ENCODE data around the gene TRMT61A.
"Not testable (repeated sequence)": the region's sequence is repeated elsewhere in the genome, so short reads cannot be mapped to it uniquely, and the experiment has no call there.

Gene TRMT61A

DNA sequence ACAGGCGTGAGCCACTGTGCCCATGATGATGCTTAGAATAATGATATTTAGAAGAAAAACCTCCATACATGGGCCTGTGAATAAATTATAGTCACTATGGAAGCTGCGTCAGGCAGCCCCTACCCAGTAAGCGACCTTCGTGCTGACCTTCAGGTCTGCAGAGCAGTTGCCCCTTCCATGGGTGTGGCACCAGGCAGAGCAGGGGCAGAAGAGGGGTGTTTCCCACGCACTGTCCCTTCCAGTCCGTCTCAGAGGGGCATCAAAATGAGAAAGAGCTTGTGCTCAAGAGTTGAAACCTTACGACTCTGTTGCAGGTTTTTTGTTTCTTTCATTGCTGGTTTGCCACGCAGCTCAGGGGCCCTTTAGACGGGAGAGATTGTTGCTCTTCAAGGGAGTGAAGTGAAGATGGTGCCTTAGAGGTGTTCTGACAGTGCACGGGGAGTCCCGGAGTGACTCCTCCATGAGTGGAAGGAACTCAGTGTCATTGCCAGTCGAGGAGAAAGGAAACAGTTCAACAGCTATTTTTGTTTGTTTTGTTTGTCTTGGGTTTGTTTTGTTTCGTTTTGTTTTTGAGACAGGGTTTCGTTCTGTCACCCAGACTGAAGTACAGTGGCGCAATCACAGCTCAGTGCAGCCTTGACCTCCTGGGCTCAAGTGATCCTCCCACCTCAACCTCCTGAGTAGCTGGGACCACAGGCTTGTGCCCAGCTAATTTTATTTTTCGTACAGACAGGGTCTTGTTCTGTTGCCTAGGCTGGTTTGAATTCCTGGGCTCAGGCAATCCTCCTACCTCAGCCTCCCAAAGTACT, 20.3 kb upstream of the TRMT61A start:
- H3K4me1 ChIP-seq (ENCODE audit: control insufficient read depth, insufficient read depth, low read length, poor library complexity, severe bottlenecking): no peaks in the 10 kb centered on the region
- H3K9me3 ChIP-seq (ENCODE audit: control insufficient read depth, low read length): no peaks in the 10 kb centered on the region
- H3K36me3 ChIP-seq (ENCODE audit: control insufficient read depth, insufficient read depth, low read length): peaks cover 66% of the 10 kb centered on the region
- 91 to 95% methylated on average over 12 to 14 of the region's 16 CpGs for WGBS, 2 experiments (ENCODE audit: insufficient coverage in 2 of 2)
- no peak overlapping the region for H3K4me3 ChIP-seq (ENCODE audit: extremely low read depth, insufficient read depth, low read length, poor library complexity, severe bottlenecking)
- H3K27ac ChIP-seq (ENCODE audit: low read depth, low read length, severe bottlenecking): no peak overlapping the region

DNA sequence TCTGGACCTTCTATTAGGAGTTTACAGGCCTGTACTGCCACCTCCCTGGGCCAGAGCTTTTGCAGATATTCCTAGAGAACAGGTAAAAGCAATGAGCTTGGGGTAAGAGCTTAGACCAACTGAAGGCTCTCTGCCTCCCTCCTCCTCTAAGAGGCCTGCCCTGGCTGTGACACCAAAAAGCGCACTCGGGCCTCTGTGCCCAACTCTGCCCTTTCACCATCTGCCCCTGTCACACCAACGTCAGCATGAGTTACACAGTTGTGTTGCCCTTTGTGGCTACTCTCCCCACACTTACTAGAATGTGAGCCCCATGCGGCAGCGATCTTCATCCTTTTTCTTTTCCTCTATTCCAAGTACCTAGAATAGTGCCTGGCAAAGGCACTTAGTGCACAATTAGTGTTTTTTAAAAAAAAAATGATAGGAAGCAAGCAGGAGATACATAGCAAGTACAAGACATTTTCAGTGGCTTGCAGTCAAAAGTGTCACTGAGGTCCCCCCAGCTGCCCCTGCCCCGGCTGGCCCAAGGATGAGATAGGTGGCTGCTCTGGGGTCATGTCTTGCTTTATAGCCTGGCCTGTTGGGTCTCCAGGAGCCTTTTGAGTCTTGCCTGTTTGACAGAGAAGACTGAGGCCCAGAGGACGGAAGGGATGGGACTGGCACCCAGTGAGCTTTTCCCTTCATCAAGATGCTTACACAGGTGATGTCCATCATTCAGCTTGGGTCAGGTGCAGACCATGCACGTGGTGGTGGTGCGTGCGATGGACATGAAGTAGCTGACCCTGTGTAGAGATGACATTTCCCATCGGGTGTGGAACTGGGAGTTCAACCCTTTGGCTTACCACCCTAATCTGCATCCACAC, 18.9 kb upstream of the TRMT61A start:
- H3K27ac ChIP-seq (ENCODE audit: low read depth, low read length, severe bottlenecking): no peak overlapping the region
- H3K4me3 ChIP-seq (ENCODE audit: extremely low read depth, insufficient read depth, low read length, poor library complexity, severe bottlenecking): no peak overlapping the region
- no peaks in the 10 kb centered on the region for H3K9me3 ChIP-seq (ENCODE audit: control insufficient read depth, low read length)
- peaks cover 55% of the 10 kb centered on the region for H3K36me3 ChIP-seq (ENCODE audit: control insufficient read depth, insufficient read depth, low read length)
- H3K4me1 ChIP-seq (ENCODE audit: control insufficient read depth, insufficient read depth, low read length, poor library complexity, severe bottlenecking): no peaks in the 10 kb centered on the region
- 93 to 96% methylated on average over 5 to 9 of the region's 11 CpGs for WGBS, 2 experiments (ENCODE audit: insufficient coverage in 2 of 2)

DNA sequence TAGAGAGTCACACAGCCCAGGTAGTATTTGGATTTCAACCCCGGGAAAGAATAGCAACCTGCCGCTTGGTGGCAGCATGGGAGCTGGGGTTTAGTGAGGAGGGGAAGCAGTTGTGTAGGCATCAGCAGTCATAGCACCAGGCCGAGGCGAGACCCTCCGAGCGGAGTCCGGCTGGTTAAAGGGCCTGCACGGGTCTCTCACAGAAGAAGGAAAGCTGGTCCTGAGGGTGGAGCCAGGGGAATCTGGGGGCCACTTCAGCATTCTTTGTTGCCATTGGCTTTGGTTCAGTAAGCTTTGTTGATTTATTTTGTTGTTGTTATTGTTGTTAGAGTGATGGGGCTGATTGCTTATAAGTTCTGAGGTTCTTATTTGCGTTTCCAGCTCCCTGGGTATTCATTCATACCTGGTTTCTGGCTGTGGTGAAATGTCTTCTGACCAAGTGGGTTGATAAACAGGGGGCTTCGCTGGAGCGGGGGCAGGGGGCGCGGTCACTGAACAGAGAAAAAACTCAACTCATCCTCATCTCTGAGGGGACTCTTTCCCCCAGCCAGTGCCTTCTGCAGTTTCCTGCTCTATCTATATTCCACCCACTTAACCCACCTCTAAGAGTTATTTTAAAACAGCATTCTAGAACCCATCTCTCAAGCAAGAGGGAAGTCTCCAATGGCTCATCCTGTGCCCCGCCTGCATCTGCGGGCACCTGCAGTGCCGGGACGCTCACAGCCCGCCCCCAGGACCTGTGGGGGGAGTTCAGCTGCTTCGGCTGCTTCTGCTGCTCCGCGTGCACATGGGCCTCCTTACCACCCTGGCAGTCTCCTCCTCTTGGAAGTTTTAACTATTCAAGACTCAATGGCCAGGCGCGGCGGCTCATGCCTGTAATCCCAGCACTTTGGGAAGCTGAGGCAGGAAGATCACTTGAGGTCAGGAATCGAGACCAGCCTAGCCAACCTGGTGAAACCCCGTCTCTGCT, 18.0 kb upstream of the TRMT61A start:
- Histone ChIP-seq H3K9me3 (ENCODE audit: control insufficient read depth, low read length) (no peaks in the 10 kb centered on the region), H3K4me1 (ENCODE audit: control insufficient read depth, insufficient read depth, low read length, poor library complexity, severe bottlenecking) (no peaks in the 10 kb centered on the region), H3K4me3 (ENCODE audit: extremely low read depth, insufficient read depth, low read length, poor library complexity, severe bottlenecking) (no peak overlapping the region), H3K27ac (ENCODE audit: low read depth, low read length, severe bottlenecking) (no peak overlapping the region), H3K36me3 (ENCODE audit: control insufficient read depth, insufficient read depth, low read length) (peaks cover 47% of the 10 kb centered on the region)
- WGBS, 2 experiments (ENCODE audit: insufficient coverage in 2 of 2): 96% methylated on average over 19 to 21 of the region's 26 CpGs

DNA sequence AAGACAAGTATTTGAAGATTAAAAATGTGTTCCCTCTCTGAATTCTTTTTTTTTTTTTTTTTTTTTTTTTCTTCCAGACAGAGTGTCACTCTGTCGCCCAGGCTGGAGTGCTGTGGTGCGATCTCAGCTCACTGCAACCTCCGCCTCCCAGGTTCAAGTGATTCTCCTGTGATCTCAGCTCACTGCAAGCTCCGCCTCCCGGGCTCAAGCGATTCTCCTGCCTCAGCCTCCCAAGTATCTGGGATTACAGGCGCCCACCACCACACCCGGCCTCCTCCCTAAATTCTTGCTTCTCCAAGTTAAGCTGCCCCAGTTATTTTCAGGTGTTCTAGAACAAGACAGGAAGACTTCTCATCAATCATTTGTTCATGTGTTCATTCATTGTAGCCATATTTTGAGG, 16.8 kb upstream of the TRMT61A start:
- not testable (repeated sequence) for H3K27ac ChIP-seq (ENCODE audit: low read depth, low read length, severe bottlenecking); H3K4me3 ChIP-seq (ENCODE audit: extremely low read depth, insufficient read depth, low read length, poor library complexity, severe bottlenecking); H3K9me3 ChIP-seq (ENCODE audit: control insufficient read depth, low read length); H3K4me1 ChIP-seq (ENCODE audit: control insufficient read depth, insufficient read depth, low read length, poor library complexity, severe bottlenecking)
- WGBS, 2 experiments (ENCODE audit: insufficient coverage in 2 of 2): 85 to 90% methylated on average over 2 to 8 of the region's 8 CpGs
- peaks cover 39% of the 10 kb centered on the region for H3K36me3 ChIP-seq (ENCODE audit: control insufficient read depth, insufficient read depth, low read length)

DNA sequence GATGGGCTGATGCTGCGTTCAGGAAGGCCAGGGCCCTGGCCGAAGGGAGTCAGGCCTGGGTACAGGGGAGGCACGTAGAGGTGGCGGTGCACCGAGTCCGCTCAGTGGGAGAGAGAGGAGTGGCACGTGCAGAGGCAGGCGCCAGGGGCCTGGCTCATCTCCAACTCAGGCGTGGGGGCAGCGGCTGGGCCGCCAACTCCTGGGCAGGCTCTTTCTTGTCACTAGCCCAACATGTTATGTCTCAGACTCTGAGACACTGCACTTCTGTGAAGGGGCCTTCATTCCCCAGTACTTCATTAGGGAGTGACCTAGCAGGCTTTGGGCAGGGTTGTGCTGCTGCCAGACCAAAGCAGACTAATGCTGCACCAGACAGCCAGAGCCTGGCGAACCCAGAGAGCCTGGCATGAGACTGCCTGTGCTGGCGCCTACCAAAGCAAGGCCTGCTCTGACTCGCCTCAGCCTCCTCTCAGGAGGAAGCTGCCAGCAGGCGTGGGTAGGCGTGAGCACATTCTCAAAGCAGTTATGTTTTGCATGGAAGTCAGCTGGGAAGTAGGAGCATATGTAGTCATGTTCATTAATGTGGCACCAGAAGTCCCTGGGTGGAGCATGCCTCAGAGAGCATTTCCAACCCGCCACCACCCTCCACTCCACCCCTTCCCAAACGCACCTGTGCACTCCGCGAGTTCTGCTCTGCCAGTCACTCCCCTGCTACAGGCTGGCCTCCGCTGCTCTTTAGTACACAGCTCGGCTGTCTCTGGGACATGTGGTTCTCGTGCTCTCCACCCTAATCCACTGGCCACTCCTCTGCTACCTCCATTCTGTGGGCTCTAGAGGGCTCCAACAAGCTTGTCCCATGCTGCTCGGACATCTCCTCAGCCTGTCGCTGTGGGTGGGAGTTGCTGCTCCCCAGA, 16.0 kb upstream of the TRMT61A start:
- peaks cover 31% of the 10 kb centered on the region for H3K36me3 ChIP-seq (ENCODE audit: control insufficient read depth, insufficient read depth, low read length)
- H3K4me3 ChIP-seq (ENCODE audit: extremely low read depth, insufficient read depth, low read length, poor library complexity, severe bottlenecking): no peak overlapping the region
- no peaks in the 10 kb centered on the region for H3K4me1 ChIP-seq (ENCODE audit: control insufficient read depth, insufficient read depth, low read length, poor library complexity, severe bottlenecking)
- no peak overlapping the region for H3K27ac ChIP-seq (ENCODE audit: low read depth, low read length, severe bottlenecking)
- 91 to 94% methylated on average over 19 to 23 of the region's 25 CpGs for WGBS, 2 experiments (ENCODE audit: insufficient coverage in 2 of 2)
- H3K9me3 ChIP-seq (ENCODE audit: control insufficient read depth, low read length): no peaks in the 10 kb centered on the region

DNA sequence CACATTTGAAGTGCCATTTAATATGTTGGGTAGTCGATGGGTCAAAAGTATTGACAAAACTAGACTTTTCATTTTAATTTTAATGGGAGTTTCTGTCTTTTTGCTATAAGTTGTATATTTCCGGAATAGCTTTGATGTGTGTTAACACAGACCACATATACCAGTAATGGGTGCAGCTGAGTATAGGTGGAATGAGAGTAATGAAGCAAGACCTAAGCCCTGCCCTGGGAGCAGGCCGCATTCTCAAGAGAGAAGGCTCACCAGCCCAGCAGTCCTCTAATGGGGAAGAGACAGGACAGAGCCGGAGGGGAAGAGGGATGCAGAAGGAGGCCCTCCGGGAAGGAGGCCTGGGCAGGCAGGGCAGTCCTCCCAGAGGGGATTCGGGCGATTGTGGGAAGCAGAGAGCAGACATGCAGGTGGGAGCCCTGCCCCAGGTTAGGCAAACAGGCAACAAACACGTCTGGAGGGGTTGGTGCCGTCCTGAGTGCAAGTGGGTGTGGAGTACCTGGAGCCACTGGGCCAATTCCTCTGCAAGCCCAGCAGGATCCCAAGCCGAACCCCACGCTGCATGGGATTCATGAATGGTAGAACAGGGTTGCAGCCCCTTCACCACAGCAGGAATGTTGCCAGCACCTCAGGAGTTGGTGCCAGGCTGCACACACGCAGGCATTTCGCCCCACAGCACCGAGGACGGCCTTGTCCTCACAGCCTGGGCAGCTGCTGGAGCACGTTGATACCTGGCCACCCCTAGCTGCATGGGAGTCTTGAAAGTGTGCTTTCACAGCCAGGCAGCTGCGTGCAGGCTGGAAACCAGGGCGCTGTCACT, 14.2 kb upstream of the TRMT61A start:
- Histone ChIP-seq H3K4me3 (ENCODE audit: extremely low read depth, insufficient read depth, low read length, poor library complexity, severe bottlenecking) (no peak overlapping the region), H3K9me3 (ENCODE audit: control insufficient read depth, low read length) (no peaks in the 10 kb centered on the region), H3K4me1 (ENCODE audit: control insufficient read depth, insufficient read depth, low read length, poor library complexity, severe bottlenecking) (peaks cover 6% of the 10 kb centered on the region), H3K36me3 (ENCODE audit: control insufficient read depth, insufficient read depth, low read length) (peaks cover 24% of the 10 kb centered on the region), H3K27ac (ENCODE audit: low read depth, low read length, severe bottlenecking) (no peak overlapping the region)
- 92 to 93% methylated on average over 16 of the region's 18 CpGs for WGBS, 2 experiments (ENCODE audit: insufficient coverage in 2 of 2)

DNA sequence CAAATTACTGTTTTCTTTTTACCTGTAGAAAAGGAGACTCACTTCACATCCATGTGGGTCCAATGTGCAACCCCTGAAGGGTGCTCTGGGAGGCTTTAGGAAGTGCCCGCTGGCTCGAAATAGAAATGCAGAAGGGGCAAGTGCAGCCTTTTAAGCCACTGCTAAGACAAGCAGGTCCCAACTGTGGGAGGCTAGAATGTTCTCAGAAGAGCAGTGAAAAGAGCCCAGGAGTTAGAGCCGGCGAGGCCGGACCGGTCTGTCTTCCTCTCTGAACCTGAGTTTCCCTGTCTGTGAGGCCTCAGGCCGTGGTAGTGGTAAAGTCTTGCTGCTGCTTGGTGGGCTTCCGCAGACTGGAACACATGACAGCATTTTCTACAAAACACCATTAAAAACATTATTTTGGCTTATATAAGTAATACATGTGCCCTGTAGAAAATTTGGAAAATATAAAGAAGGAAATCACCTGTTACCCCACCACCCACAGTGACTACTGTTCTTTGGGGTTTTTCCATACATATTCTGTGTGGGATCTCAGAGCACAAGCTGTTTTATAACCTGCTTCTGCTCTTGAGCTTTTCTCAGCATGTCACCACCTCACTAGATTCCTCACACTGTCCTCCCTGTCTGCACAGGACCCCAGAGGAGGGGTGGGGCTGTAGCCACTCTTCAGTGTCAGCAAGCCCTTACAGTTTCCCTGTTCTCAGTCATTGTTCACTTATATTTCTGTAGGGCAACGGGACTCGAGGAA, 12.4 kb upstream of the TRMT61A start:
- Histone ChIP-seq H3K9me3 (ENCODE audit: control insufficient read depth, low read length) (no peaks in the 10 kb centered on the region), H3K4me3 (ENCODE audit: extremely low read depth, insufficient read depth, low read length, poor library complexity, severe bottlenecking) (no peak overlapping the region), H3K27ac (ENCODE audit: low read depth, low read length, severe bottlenecking) (no peak overlapping the region), H3K4me1 (ENCODE audit: control insufficient read depth, insufficient read depth, low read length, poor library complexity, severe bottlenecking) (peaks cover 10% of the 10 kb centered on the region), H3K36me3 (ENCODE audit: control insufficient read depth, insufficient read depth, low read length) (peaks cover 13% of the 10 kb centered on the region)
- WGBS, 2 experiments (ENCODE audit: insufficient coverage in 2 of 2): 80 to 93% methylated on average over 8 of the region's 10 CpGs

DNA sequence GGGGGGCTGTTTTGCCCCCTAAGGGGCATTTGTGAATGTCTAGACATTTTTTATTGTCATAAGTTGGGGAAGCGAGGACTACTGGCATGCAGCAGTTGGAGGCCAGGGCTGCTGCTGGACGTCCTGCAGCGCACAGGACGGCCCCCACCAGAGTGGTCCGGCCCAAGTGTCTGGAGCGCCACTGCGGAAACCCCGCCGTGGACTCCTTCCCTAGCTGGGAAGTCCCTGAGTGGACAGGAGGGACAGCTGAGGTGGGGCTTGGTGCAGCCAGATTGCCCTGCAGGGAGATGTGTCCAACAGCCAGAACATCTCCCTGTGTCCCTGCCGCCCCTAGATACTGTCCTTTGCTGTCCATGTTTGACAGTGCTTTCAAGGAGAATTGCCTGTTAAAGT, 11.8 kb upstream of the TRMT61A start:
- Histone ChIP-seq H3K27ac (ENCODE audit: low read depth, low read length, severe bottlenecking) (no peak overlapping the region), H3K9me3 (ENCODE audit: control insufficient read depth, low read length) (no peaks in the 10 kb centered on the region), H3K4me3 (ENCODE audit: extremely low read depth, insufficient read depth, low read length, poor library complexity, severe bottlenecking) (no peak overlapping the region), H3K4me1 (ENCODE audit: control insufficient read depth, insufficient read depth, low read length, poor library complexity, severe bottlenecking) (peaks cover 10% of the 10 kb centered on the region), H3K36me3 (ENCODE audit: control insufficient read depth, insufficient read depth, low read length) (peaks cover 13% of the 10 kb centered on the region)
- WGBS, 2 experiments (ENCODE audit: insufficient coverage in 2 of 2): 92 to 95% methylated on average over 9 to 10 of the region's 10 CpGs

All from mesodermal cell (in vitro differentiated cells).